Astrocyte of the hippocampus (primary cell): ENCODE results near the gene SSPN.
A peak's percentile ranks its signal among the peaks of the same experiment; 100 is the strongest.
"Not testable (repeated sequence)": the region's sequence is repeated elsewhere in the genome, so short reads cannot be mapped to it uniquely, and the experiment has no call there.

Source experiments
- DNase-seq: peaks from one replicate; pipeline ENCODE4 v3.0.0; 2011; ENCODE audit warnings: low read depth, low spot score

SSPN gene

GRCh38 chr12:26229910-26230309 lies 34.5 kb downstream of the SSPN start:
- no peak for DNase-seq

- no peak for DNase-seq
These were observed 36.1 kb downstream of the SSPN start for GRCh38 chr12:26231470-26231869.

GRCh38 chr12:26231921-26232320 lies 36.5 kb downstream of the SSPN start:
- no peak for DNase-seq

- peak; percentile 27 for DNase-seq
These were observed 38.3 kb downstream of the SSPN start for GRCh38 chr12:26233631-26234030.

- not testable (repeated sequence) for DNase-seq
These were observed 40.1 kb downstream of the SSPN start for GRCh38 chr12:26235465-26235864.

GRCh38 chr12:26238341-26239121 lies 43.2 kb downstream of the SSPN start:
- peak; percentile 61 for DNase-seq

GRCh38 chr12:26239122-26239851 lies 43.9 kb downstream of the SSPN start:
- DNase-seq = peak; percentile 99

GRCh38 chr12:26239852-26240815 lies 44.8 kb downstream of the SSPN start:
- peak; percentile 33 for DNase-seq

- no peak for DNase-seq
These were observed 45.7 kb downstream of the SSPN start for GRCh38 chr12:26241080-26241479.

- DNase-seq = no peak
These were observed 47.3 kb downstream of the SSPN start for GRCh38 chr12:26242683-26243082.

- DNase-seq = no peak
These were observed 49.1 kb downstream of the SSPN start for GRCh38 chr12:26244503-26244902.

GRCh38 chr12:26245175-26245942 lies 50.0 kb downstream of the SSPN start:
- DNase-seq = no peak

GRCh38 chr12:26246483-26247164 lies 51.3 kb downstream of the SSPN start:
- no peak for DNase-seq

- DNase-seq = no peak
These were observed 52.5 kb downstream of the SSPN start for GRCh38 chr12:26247873-26248272.

- no peak for DNase-seq
These were observed 55.4 kb downstream of the SSPN start for GRCh38 chr12:26250801-26251200.

- peak; percentile 80 for DNase-seq
These were observed 56.2 kb downstream of the SSPN start for GRCh38 chr12:26251600-26251999.

- DNase-seq = no peak
These were observed 57.6 kb downstream of the SSPN start for GRCh38 chr12:26252946-26253345.

GRCh38 chr12:26255893-26256645 lies 60.7 kb downstream of the SSPN start:
- no peak for DNase-seq

GRCh38 chr12:26264215-26264838 lies 69.0 kb downstream of the SSPN start:
- no peak for DNase-seq
